Measurements from ENCODE around the gene SCLY.

Gene SCLY

GRCh38 chr2:238128534-238129001 lies 67.8 kb downstream of the SCLY start:
- DNase-seq, result no peak

- no peak for DNase-seq
Measured at GRCh38 chr2:238129166-238130010, 68.6 kb downstream of the SCLY start.

DNA sequence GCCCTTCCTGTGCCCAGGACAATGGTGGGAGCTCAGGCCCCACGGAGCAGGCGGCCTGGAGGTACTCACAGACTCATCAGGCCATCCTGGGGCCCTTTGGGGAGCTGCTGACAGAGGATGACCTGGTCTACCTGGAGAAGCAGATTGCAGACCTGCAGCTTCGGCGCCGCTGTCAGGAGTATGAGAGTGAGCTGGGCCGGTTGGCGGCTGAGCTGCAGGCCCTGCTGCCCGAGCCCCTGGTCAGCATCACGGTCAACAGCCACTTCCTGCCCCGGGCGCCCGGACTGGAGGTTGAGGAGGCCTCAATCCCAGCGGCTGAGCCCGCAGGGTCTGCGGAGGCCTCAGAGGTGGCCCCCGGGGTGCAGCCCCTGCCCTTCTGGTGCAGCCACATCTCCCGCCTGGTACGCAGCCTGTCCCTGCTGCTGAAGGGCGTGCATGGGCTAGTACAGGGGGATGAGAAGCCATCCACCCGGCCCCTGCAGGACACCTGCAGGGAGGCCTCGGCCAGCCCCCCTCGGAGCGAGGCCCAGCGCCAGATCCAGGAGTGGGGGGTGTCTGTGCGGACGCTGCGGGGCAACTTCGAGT lies 69.4 kb downstream of the SCLY start:
- DNase-seq, result no peak

DNA sequence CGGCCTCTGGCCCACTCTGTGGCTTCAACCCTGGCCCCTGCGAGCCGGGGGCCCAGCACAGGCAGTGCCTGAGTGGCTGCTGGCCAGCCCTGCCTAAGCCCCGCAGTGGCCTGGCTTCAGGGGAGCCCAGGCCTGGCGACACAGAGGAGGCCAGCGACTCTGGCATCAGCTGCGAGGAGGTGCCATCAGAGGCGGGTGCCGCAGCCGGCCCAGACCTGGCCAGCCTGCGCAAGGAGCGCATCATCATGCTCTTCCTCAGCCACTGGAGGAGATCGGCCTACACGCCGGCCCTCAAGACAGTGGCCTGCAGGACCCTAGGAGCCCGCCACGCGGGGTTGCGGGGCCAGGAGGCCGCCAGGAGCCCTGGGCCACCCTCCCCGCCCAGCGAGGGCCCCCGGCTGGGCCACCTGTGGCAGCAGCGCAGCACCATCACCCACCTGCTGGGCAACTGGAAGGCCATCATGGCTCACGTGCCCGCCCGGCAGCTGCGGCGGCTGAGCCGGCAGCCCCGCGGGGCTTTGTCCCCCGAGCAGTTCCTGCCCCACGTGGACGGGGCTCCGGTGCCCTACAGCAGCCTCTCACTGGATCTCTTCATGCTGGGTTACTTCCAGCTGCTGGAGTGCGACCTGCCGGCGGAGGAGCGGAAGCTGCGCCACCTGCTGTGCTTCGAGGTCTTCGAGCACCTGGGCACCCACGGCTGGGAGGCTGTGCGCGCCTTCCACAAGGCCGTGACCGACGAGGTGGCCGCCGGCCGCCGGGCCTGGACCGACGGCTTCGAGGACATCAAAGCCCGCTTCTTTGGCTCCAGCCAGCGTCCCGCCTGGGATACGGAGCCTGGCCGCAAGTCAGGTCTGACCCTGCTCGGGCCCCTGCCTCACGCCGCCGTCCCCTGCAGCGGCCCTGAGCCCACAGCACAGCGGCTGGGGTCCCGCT lies 70.2 kb downstream of the SCLY start:
- DNase-seq, result peak; percentile 95

GRCh38 chr2:238131761-238132462 lies 71.1 kb downstream of the SCLY start:
- DNase-seq, result no peak

DNA sequence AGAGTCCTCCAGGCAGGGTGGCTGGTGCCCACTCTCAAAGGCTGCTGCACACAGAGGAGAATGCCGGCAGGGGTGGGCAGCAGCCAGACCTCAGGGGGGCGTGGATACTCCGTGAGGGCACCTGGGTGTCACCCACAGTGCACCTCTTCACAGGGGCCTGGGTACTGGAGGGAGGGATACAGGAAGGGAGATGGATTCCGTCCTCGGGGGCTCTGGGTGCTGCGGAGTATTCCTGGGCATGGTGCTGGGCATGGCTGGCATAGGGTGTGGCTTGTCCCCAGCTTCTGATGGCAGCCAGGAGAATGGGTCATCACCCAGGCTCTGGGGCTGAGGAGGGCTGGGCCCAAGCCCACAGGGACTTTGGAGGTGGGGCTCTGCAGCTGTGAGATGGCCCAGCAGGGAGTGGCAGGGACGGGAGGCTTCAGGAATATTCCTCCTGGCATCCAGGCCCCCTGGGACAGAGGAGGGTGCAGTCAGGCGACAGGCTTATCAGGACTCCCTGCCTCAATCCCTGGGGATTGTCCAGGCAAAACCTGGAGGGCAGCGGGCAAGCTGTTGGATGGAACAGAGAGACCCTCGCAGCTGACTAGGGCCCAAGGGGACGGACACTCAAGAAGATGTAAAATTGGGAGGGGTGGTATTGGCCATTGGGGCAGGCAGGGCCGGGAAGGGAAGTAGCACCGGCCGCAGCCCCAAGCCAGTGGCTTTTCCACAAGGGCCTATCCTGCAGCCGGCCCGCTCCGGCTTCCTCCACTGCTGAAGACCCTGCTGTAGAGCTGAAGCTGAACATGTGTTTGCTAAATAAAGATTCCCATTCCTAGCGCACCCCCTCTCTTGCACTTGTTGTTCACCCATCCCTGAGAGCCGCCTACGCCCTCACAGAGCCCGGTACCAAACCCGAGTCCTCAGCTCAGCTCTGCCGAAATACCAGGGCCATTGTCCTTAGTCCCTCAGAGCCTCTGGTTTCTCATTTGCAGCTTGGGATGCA lies 72.0 kb downstream of the SCLY start:
- no peak for DNase-seq

DNA sequence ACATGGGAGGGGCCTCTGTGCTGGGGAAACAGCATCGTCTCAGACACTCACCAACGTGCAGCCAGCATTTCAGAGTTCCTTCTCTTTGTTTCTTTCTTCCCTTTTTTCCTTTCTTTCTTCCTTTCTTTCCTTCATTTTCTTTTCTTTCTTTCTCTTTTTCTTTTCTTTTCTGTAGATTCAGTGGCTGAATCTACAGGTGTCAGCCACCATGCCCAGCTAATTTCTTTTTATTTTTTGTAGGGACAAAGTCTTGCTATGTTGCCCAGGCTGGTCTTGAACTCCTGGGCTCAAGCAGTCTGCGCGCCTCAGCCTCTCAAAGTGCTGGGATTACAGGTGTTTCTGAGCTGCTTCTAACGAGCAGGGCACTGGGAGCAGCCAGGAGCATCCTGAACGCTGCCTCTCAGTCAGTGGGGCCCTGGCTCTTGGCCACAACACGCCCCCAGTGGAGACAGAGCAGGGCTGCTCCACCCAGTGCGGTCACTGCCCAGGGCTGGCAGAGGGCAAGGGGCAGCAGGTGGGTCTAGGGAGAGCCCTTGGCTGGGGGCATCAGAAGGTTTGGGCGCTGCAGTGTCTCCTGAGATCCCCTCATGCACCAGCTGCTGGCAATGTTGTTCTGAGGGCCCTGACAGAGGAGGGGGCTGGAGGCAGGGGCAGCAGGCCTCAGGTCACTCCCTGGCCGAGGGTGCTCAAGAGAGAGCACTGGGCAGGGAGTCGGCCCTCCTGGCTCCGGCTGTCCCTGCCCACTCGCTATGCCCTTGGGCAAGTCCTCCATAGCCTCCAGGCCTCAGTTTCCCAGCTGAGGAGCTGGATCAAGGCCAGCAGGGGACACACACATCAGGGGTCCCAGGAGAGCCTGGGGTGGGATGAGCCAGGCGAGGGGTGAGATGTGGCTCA lies 72.9 kb downstream of the SCLY start:
- peak; percentile 48 for DNase-seq

GRCh38 chr2:238134393-238134785 lies 73.6 kb downstream of the SCLY start:
- no peak for DNase-seq

DNA sequence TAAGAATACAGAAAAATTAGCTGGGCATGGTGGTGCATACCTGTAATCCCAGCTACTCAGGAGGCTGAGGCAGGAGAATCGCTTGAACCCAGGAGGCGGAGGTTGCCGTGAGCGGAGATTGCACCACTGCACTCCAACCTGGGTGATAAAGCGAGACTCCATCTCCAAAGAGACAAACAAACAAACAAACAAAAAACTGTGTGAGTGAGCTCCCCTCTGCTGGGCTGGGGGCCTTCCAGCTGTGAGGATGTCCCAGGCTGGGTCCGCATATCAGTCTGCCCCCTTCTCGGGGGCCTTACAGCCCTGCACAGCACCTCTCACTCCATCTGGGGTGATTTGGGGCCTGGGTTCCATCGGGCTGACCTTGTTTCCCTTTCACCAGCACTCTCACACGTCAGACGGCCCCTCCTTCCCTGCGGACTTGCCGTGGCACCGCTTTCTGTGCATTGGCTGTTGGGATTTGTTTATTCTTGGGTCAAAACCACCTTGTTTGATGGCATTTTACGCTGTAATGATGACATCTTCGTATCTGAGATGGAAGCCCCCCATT lies 74.9 kb downstream of the SCLY start:
- DNase-seq, result no peak

- peak; percentile 70 for DNase-seq
Measured at GRCh38 chr2:238136820-238137537, 76.2 kb downstream of the SCLY start.

DNA sequence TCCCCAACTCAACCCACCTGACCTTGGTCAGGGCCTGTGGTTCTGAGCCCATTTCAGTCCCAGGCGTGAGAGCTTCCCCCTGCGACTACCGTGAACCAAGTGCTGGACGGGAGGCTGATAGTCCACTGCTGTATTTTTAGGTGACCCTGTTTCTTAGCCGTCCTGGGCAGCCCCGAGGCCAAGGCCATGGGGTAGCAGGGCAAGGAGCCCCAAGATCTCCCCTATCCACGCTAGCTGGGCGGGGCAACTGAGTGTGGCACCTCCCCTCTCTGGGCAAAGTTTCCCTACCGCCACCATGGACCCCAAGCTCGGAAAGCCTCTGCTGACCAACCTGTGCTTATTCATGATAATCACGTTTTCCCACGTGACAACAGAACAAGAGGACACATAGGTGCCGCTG lies 77.1 kb downstream of the SCLY start:
- no peak for DNase-seq

- DNase-seq, result no peak
Measured at GRCh38 chr2:238138331-238139195, 77.8 kb downstream of the SCLY start, which contains the start of gene KLHL30. Gene KLHL30, plus strand, starts transcription at chr2:238138668. Its CDS starts 2,087 bp downstream, at chr2:238140755.

GRCh38 chr2:238139196-238140039 lies 78.6 kb downstream of the SCLY start:
- peak; percentile 80 for DNase-seq

GRCh38 chr2:238140040-238140439 lies 79.2 kb downstream of the SCLY start:
- DNase-seq, result no peak

DNA sequence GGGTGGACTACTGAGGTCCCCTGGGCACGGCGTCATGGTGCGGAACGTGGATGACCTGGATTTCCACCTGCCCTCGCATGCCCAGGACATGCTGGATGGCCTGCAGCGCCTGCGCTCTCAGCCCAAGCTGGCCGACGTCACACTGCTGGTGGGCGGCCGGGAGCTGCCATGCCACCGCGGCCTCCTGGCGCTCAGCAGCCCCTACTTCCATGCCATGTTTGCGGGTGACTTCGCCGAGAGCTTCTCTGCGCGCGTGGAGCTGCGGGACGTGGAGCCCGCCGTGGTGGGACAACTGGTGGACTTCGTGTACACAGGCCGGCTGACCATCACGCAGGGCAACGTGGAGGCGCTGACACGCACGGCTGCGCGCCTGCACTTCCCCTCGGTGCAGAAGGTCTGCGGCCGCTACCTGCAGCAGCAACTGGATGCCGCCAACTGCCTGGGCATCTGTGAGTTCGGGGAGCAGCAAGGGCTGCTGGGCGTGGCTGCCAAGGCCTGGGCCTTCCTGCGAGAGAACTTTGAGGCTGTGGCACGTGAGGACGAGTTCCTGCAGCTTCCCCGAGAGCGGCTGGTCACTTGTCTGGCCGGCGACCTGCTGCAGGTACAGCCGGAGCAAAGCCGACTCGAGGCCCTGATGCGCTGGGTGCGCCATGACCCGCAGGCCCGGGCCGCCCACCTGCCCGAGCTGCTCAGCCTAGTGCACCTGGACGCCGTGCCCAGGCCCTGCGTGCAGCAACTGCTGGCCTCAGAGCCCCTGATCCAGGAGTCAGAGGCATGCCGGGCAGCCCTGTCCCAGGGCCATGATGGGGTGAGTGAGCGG lies 80.1 kb downstream of the SCLY start:
- no peak for DNase-seq

All from DMS53 (cell line).